ENCODE data around the gene SAMD13. TPM values are rescaled to one million over a fixed set of nuclear protein-coding genes. Genes with fewer than 3 reads are reported as not detected.

SAMD13 gene
- total RNA-seq, 4 donors from 2014 or later, result 0.77 to 5.7 (median 1.8) TPM; not detected in 1

DNA sequence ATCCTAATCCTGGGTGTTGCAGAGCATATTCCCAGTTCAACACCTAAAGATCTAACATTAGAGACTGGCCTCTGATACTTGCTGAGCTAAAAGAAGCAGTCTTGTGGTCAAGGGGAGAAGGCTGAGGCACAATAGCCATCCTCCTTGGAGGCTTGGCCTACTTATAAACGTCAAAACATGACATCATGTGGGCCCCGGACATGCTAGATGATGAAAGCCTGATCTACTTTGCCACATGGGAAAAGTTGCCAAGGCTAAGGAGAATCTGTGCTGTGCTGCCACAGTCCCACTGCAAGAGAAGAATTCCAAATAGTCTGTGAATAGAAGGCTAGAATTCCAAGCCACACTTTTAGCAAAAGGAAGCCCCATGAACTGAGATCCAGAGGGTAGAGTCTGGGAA lies 43.9 kb upstream of the SAMD13 start:
- H3K4me1 ChIP-seq, result no peaks in the 10 kb centered on the region
- no peak overlapping the region for H3K4me3 ChIP-seq
- H3K27ac ChIP-seq, result no peak overlapping the region
- H3K36me3 ChIP-seq, result no peaks in the 10 kb centered on the region
- TF ChIP-seq, protein P1, sequence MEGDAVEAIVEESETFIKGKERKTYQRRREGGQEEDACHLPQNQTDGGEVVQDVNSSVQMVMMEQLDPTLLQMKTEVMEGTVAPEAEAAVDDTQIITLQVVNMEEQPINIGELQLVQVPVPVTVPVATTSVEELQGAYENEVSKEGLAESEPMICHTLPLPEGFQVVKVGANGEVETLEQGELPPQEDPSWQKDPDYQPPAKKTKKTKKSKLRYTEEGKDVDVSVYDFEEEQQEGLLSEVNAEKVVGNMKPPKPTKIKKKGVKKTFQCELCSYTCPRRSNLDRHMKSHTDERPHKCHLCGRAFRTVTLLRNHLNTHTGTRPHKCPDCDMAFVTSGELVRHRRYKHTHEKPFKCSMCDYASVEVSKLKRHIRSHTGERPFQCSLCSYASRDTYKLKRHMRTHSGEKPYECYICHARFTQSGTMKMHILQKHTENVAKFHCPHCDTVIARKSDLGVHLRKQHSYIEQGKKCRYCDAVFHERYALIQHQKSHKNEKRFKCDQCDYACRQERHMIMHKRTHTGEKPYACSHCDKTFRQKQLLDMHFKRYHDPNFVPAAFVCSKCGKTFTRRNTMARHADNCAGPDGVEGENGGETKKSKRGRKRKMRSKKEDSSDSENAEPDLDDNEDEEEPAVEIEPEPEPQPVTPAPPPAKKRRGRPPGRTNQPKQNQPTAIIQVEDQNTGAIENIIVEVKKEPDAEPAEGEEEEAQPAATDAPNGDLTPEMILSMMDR (IDR thresholded peaks at IDR 0.05), result no peak
- no peak for TF ChIP-seq POLR2A (IDR thresholded peaks at IDR 0.05)
- intact Hi-C loops (cut with DNase I; ENCODE audit: low total_unique reads), result no loop called here
- no peaks in the 10 kb centered on the region for H3K9me3 ChIP-seq
- H3K27me3 ChIP-seq, result no peaks in the 10 kb centered on the region
- no peak for DNase-seq

DNA sequence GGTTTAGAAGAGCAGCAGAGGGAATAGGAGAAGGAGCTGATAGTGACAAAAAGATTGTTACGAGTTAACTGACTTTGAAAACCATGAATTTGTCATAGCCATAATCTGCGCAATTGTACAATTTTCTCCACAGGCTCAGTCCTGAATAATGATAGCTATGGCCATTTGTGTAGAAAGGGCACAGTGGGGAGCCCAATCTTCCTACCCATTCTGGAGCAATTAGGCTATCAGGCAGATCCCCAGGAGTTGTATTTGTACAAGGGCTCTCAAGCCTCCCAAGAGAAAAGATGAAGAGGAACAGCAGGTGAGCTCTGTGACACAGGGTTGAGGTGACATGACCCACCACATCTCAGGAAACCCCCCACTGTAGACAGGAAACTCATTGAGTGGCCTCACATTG lies 42.1 kb upstream of the SAMD13 start:
- Histone ChIP-seq H3K4me3 (no peak overlapping the region), H3K27me3 (no peaks in the 10 kb centered on the region), H3K9me3 (no peaks in the 10 kb centered on the region), H3K36me3 (no peaks in the 10 kb centered on the region), H3K4me1 (no peaks in the 10 kb centered on the region), H3K27ac (no peak overlapping the region)
- TF ChIP-seq, protein P1 (IDR thresholded peaks at IDR 0.05), result no peak
- TF ChIP-seq POLR2A (IDR thresholded peaks at IDR 0.05), result no peak
- intact Hi-C loops (cut with DNase I; ENCODE audit: low total_unique reads), result no loop called here
- DNase-seq, result no peak

DNA sequence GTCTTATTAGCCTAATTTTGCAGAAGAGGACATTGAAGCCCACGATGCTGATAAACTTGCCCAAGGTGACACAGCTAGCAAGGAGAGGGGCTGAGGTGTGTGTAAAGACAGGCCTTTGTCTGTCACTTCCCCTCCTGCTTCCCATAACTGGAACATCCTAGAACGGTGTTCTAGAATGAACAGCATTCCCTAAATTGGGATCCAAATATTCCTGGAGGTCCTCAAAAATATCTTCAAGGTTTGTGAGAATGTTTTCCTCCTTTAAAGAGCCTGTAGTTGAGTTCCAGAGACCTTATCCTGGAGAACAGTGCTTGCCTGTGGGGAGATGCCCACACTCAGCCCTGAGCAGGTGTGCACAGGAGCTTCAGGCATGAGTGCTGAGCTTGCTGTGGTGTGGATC lies 41.5 kb upstream of the SAMD13 start:
- Histone ChIP-seq H3K27me3 (no peaks in the 10 kb centered on the region), H3K4me1 (no peaks in the 10 kb centered on the region), H3K4me3 (no peak overlapping the region), H3K9me3 (no peaks in the 10 kb centered on the region), H3K36me3 (no peaks in the 10 kb centered on the region), H3K27ac (no peak overlapping the region)
- TF ChIP-seq, protein P1 (IDR thresholded peaks at IDR 0.05), result no peak
- no peak for TF ChIP-seq POLR2A (IDR thresholded peaks at IDR 0.05)
- intact Hi-C loops (cut with DNase I; ENCODE audit: low total_unique reads), result no loop called here
- DNase-seq, result no peak

DNA sequence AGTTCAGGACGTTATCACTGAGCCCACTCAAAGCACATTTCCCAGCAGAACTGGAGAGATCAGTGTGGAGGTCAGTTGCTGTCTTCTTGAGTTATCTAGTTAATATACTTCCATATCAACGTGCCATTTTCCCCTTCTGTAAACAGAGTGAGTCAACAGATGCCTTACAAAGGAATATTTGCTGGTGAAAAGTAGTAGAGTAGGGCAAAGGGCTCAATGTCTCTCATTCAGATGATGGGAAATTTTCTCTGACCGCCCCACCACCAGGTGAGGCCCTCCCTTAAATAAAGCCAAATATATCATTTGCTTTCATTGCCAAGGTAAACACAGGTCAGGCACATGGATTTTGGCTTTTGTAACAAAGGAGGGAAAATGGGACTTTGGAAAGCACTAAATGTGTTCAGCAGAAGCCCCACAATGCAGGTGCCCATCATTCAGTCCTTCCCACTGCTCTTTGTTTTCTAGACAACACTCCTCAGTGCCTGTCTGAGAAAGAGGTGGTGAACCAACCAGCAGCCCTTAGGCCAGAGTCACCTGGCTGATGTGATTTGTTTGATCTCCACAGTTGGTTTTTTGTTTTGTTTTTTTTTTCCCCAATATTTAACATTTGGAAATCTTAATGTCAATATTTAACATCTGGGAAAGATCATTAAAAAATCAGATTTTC lies 40.5 kb upstream of the SAMD13 start:
- no peak for DNase-seq
- intact Hi-C loops (cut with DNase I; ENCODE audit: low total_unique reads), result no loop called here
- TF ChIP-seq POLR2A (IDR thresholded peaks at IDR 0.05), result no peak
- TF ChIP-seq, protein P1 (IDR thresholded peaks at IDR 0.05), result no peak
- Histone ChIP-seq H3K27ac (no peak overlapping the region), H3K4me1 (no peaks in the 10 kb centered on the region), H3K27me3 (no peaks in the 10 kb centered on the region), H3K9me3 (no peaks in the 10 kb centered on the region), H3K36me3 (no peaks in the 10 kb centered on the region), H3K4me3 (no peak overlapping the region)

DNA sequence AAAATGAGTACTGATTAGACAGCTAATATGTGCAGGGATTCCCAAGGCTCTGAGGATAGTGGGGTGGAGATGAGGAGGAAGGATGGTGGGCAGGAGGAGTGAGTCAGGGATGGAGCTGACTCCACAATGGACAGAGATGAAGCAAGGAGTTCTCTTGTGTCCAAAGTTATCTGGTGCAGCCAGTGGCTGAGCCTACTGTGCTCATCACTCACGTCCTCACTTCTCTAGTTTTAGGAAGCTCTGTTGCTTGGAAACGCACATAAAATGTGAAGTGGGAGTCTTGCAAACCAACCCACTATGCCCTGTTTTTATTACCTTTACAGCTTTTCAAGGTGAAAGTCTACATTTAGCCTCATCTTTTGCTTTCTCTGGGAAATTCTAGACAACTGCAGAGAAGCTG lies 36.5 kb upstream of the SAMD13 start:
- DNase-seq, result no peak
- Histone ChIP-seq H3K4me3 (no peak overlapping the region), H3K27ac (no peak overlapping the region), H3K36me3 (no peaks in the 10 kb centered on the region), H3K4me1 (no peaks in the 10 kb centered on the region), H3K9me3 (no peaks in the 10 kb centered on the region), H3K27me3 (no peaks in the 10 kb centered on the region)
- TF ChIP-seq, protein P1 (IDR thresholded peaks at IDR 0.05), result no peak
- no peak for TF ChIP-seq POLR2A (IDR thresholded peaks at IDR 0.05)
- intact Hi-C loops (cut with DNase I; ENCODE audit: low total_unique reads), result no loop called here
